A549 (cell line): Measurements from ENCODE around the gene ENAH.
"Not testable (repeated sequence)": the region's sequence is repeated elsewhere in the genome, so short reads cannot be mapped to it uniquely, and the experiment has no call there.

Experiments
- CBX8 ChIP-seq: fragments of 200-600 bp; sonication (generic); IDR thresholded peaks from 2 replicates; pipeline ENCODE4 v1.6.1; 2016
- CEBPB ChIP-seq, 2 experiments: fragments of >200 bp in 1 of 2; sonication (Bioruptor Twin) in 1 of 2; formaldehyde crosslinking in 1 of 2; IDR thresholded peaks; 2 replicates each; pipeline ENCODE4 v1.6.1; 2012 to 2016
- CTCF ChIP-seq: fragments of >200 bp; sonication (Bioruptor Twin); formaldehyde crosslinking; IDR thresholded peaks from 3 replicates; pipeline ENCODE4 v1.5.1; 2016
- EP300 ChIP-seq, 2 experiments: fragments of >200 bp; sonication (Bioruptor Twin); formaldehyde crosslinking; IDR thresholded peaks; 2 replicates in 1 of 2; 3 replicates in 1 of 2; pipeline ENCODE4 v1.6.1; 2016 to 2017
- FOSL2 ChIP-seq, 2 experiments: fragments of 450-650 bp in 1 of 2; fragments of >200 bp in 1 of 2; sonication (Bioruptor Twin) in 1 of 2; formaldehyde crosslinking; IDR thresholded peaks; 2 replicates each; pipeline versions ENCODE4 v1.5.0 to v1.6.1; 2016 to 2020; ENCODE audit warnings: mild to moderate bottlenecking in 1 of 2, moderate library complexity in 1 of 2
- HOXA7 ChIP-seq: fragments of 250-450 bp; sonication (Bioruptor Pico); IDR thresholded peaks from 2 replicates; pipeline ENCODE4 v1.5.0; 2020; ENCODE audit warnings: mild to moderate bottlenecking, moderate library complexity
- JUN ChIP-seq, 2 experiments: fragments of >200 bp; sonication (Bioruptor Twin); formaldehyde crosslinking; IDR thresholded peaks; 2 replicates in 1 of 2; 3 replicates in 1 of 2; pipeline ENCODE4 v1.6.1; 2016 to 2017
- MAZ ChIP-seq: fragments of 150-350 bp; IDR thresholded peaks from 2 replicates; pipeline ENCODE4 v1.6.1; 2014; ENCODE audit warnings: antibody characterized with exemption, low read depth, low read length, borderline replicate concordance
- PBX3 ChIP-seq: IDR thresholded peaks from 2 replicates; pipeline ENCODE4 v1.6.1; 2012
- POLR2A ChIP-seq: IDR thresholded peaks from 2 replicates; pipeline ENCODE4 v1.6.1; 2012; ENCODE audit warnings: mild to moderate bottlenecking, low read length
- RAD21 ChIP-seq, 2 experiments: fragments of >200 bp in 1 of 2; sonication (Bioruptor Twin) in 1 of 2; formaldehyde crosslinking in 1 of 2; IDR thresholded peaks in 1 of 2; conservative IDR thresholded peaks in 1 of 2; 2 replicates in 1 of 2; 3 replicates in 1 of 2; pipeline ENCODE4 v1.6.1; 2012 to 2018; ENCODE audit warnings: inconsistent platforms in 1 of 2
- RCOR1 ChIP-seq: fragments of 150-350 bp; IDR thresholded peaks from 2 replicates; pipeline ENCODE4 v1.6.1; 2014; ENCODE audit warnings: antibody characterized with exemption, low read length, low read depth
- REST ChIP-seq: fragments of 200-600 bp; sonication (generic); IDR thresholded peaks from 2 replicates; pipeline ENCODE4 v1.6.1; 2016; ENCODE audit warnings: antibody characterized with exemption, mild to moderate bottlenecking, moderate library complexity
- ZFP36 ChIP-seq: fragments of 450-650 bp; IDR thresholded peaks from 2 replicates; pipeline ENCODE4 v1.6.1; 2014; ENCODE audit warnings: borderline replicate concordance; ENCODE audit not compliant: partially characterized antibody

- not testable (repeated sequence) for TF ChIP-seq RAD21 (conservative IDR thresholded peaks at IDR 0.05 in 1 of 2, IDR thresholded peaks at IDR 0.05 in 1 of 2); RCOR1; POLR2A; CTCF; REST; EP300 (IDR thresholded peaks at IDR 0.05); JUN (IDR thresholded peaks at IDR 0.05); MAZ; HOXA7 (CRISPR knock-in tag); FOSL2 (IDR thresholded peaks at IDR 0.05); FOSL2 (CRISPR knock-in tag; IDR thresholded peaks at IDR 0.05); ZFP36; CBX8; CEBPB (IDR thresholded peaks at IDR 0.05); PBX3
These were observed 179.7 kb downstream of the ENAH start for GRCh38 chr1:225473266-225473665.
